Measurements from ENCODE around the gene FZD10.

FZD10 gene

GRCh38 chr12:130162267-130162666 lies at the start of gene FZD10:
TSS of gene FZD10 (plus strand) at chr12:130162464. CDS start at chr12:130162943, 479 bp downstream.
- in situ Hi-C loops (cut with MboI; ENCODE audit: low sequenced_read_pairs) = no loop called here

- in situ Hi-C loops (cut with MboI; ENCODE audit: low sequenced_read_pairs) = no loop called here
These were observed 47.3 kb upstream of the FZD10 start for GRCh38 chr12:130114952-130115351.

- in situ Hi-C loops (cut with MboI; ENCODE audit: low sequenced_read_pairs) = no loop called here
These were observed 46.6 kb upstream of the FZD10 start for GRCh38 chr12:130115646-130116045.

GRCh38 chr12:130116791-130117190 lies 45.5 kb upstream of the FZD10 start:
- in situ Hi-C loops (cut with MboI; ENCODE audit: low sequenced_read_pairs) = no loop called here

GRCh38 chr12:130117233-130117632 lies 45.0 kb upstream of the FZD10 start:
- in situ Hi-C loops (cut with MboI; ENCODE audit: low sequenced_read_pairs) = no loop called here

- in situ Hi-C loops (cut with MboI; ENCODE audit: low sequenced_read_pairs) = no loop called here
These were observed 44.6 kb upstream of the FZD10 start for GRCh38 chr12:130117701-130118100.

GRCh38 chr12:130118181-130118580 lies 44.1 kb upstream of the FZD10 start:
- in situ Hi-C loops (cut with MboI; ENCODE audit: low sequenced_read_pairs) = no loop called here

- in situ Hi-C loops (cut with MboI; ENCODE audit: low sequenced_read_pairs) = no loop called here
These were observed 42.9 kb upstream of the FZD10 start for GRCh38 chr12:130119241-130119861.

- in situ Hi-C loops (cut with MboI; ENCODE audit: low sequenced_read_pairs) = no loop called here
These were observed 42.1 kb upstream of the FZD10 start for GRCh38 chr12:130120012-130120805.

GRCh38 chr12:130121226-130122000 lies 40.9 kb upstream of the FZD10 start:
- in situ Hi-C loops (cut with MboI; ENCODE audit: low sequenced_read_pairs) = no loop called here

GRCh38 chr12:130122356-130122755 lies 39.9 kb upstream of the FZD10 start:
- in situ Hi-C loops (cut with MboI; ENCODE audit: low sequenced_read_pairs) = no loop called here

- in situ Hi-C loops (cut with MboI; ENCODE audit: low sequenced_read_pairs) = no loop called here
These were observed 38.2 kb upstream of the FZD10 start for GRCh38 chr12:130124106-130124505.

GRCh38 chr12:130124605-130125244 lies 37.5 kb upstream of the FZD10 start:
- in situ Hi-C loops (cut with MboI; ENCODE audit: low sequenced_read_pairs) = no loop called here

- in situ Hi-C loops (cut with MboI; ENCODE audit: low sequenced_read_pairs) = no loop called here
These were observed 36.2 kb upstream of the FZD10 start for GRCh38 chr12:130126023-130126432.

- in situ Hi-C loops (cut with MboI; ENCODE audit: low sequenced_read_pairs) = no loop called here
These were observed 34.7 kb upstream of the FZD10 start for GRCh38 chr12:130127532-130127911.

GRCh38 chr12:130127912-130128789 lies 34.1 kb upstream of the FZD10 start:
- in situ Hi-C loops (cut with MboI; ENCODE audit: low sequenced_read_pairs) = no loop called here

- in situ Hi-C loops (cut with MboI; ENCODE audit: low sequenced_read_pairs) = no loop called here
These were observed 33.2 kb upstream of the FZD10 start for GRCh38 chr12:130128790-130129735.

GRCh38 chr12:130130346-130130745 lies 31.9 kb upstream of the FZD10 start:
- in situ Hi-C loops (cut with MboI; ENCODE audit: low sequenced_read_pairs) = no loop called here

- in situ Hi-C loops (cut with MboI; ENCODE audit: low sequenced_read_pairs) = no loop called here
These were observed 31.2 kb upstream of the FZD10 start for GRCh38 chr12:130131025-130131424.
